HUES6 (cell line): Measurements from ENCODE around the gene MPZL3.

Source experiments
- H3K27ac ChIP-seq: 2 replicates; pipeline ENCODE4 v1.7.0; 2013; ENCODE audit warnings: low read depth, mild to moderate bottlenecking, low read length, inconsistent platforms
- H3K27me3 ChIP-seq: 2 replicates; pipeline ENCODE4 v1.6.1; 2013; ENCODE audit warnings: low read length; ENCODE audit not compliant: control insufficient read depth, insufficient read depth
- H3K36me3 ChIP-seq: 2 replicates; pipeline ENCODE4 v1.6.1; 2013; ENCODE audit warnings: low read length; ENCODE audit not compliant: control insufficient read depth, insufficient read depth
- H3K4me1 ChIP-seq: 2 replicates; pipeline ENCODE4 v1.6.1; 2013; ENCODE audit warnings: low read length; ENCODE audit not compliant: control insufficient read depth, insufficient read depth
- H3K4me3 ChIP-seq: 2 replicates; pipeline ENCODE4 v1.5.1; 2013; ENCODE audit warnings: low read depth, low read length
- H3K9ac ChIP-seq: one replicate; pipeline ENCODE4 v1.6.1; 2013; ENCODE audit warnings: mild to moderate bottlenecking, low read length
- H3K9me3 ChIP-seq: 2 replicates; pipeline ENCODE4 v1.6.1; 2013; ENCODE audit warnings: low read depth, low read length; ENCODE audit not compliant: control insufficient read depth, insufficient read depth

MPZL3 gene

GRCh38 chr11:118251858-118252652 lies at the start of gene MPZL3:
Gene MPZL3, minus strand, starts transcription at chr11:118252365. Its CDS starts 71 bp downstream, at chr11:118252294.
- Histone ChIP-seq H3K9ac (peak within 1 kb of the TSS; percentile 98), H3K9me3 (no peaks in the 10 kb centered on the region), H3K36me3 (no peaks in the 10 kb centered on the region), H3K27ac (peak within 1 kb of the TSS; percentile 98), H3K4me3 (peak within 1 kb of the TSS; percentile 95), H3K4me1 (no peaks in the 10 kb centered on the region), H3K27me3 (peaks cover 22% of the 10 kb centered on the region)

- H3K36me3 ChIP-seq: no peaks in the 10 kb centered on the region
- H3K27me3 ChIP-seq: peaks cover 5% of the 10 kb centered on the region; the same call in 1 of the 2 replicates
- no peaks in the 10 kb centered on the region for H3K9me3 ChIP-seq
- no peak overlapping the region for H3K9ac ChIP-seq
- H3K4me1 ChIP-seq: no peaks in the 10 kb centered on the region
- no peak overlapping the region for H3K4me3 ChIP-seq
- H3K27ac ChIP-seq: no peak overlapping the region
Measured at GRCh38 chr11:118301600-118302195, 49.5 kb upstream of the MPZL3 start.

- Histone ChIP-seq H3K9ac (no peak overlapping the region), H3K4me1 (no peaks in the 10 kb centered on the region), H3K27me3 (peaks cover 5% of the 10 kb centered on the region; the same call in 1 of the 2 replicates), H3K36me3 (no peaks in the 10 kb centered on the region), H3K4me3 (no peak overlapping the region), H3K9me3 (no peaks in the 10 kb centered on the region), H3K27ac (no peak overlapping the region)
Measured at GRCh38 chr11:118295815-118296454, 43.8 kb upstream of the MPZL3 start.

- Histone ChIP-seq H3K4me3 (no peak overlapping the region), H3K4me1 (no peaks in the 10 kb centered on the region), H3K27ac (no peak overlapping the region), H3K9ac (no peak overlapping the region), H3K27me3 (no peaks in the 10 kb centered on the region), H3K36me3 (no peaks in the 10 kb centered on the region), H3K9me3 (no peaks in the 10 kb centered on the region)
Measured at GRCh38 chr11:118295199-118295598, 43.0 kb upstream of the MPZL3 start.

- no peaks in the 10 kb centered on the region for H3K36me3 ChIP-seq
Measured at GRCh38 chr11:118294053-118294452, 41.9 kb upstream of the MPZL3 start.

GRCh38 chr11:118291477-118292135 lies 39.4 kb upstream of the MPZL3 start:
- Histone ChIP-seq H3K9ac (no peak overlapping the region), H3K4me3 (no peak overlapping the region), H3K36me3 (no peaks in the 10 kb centered on the region), H3K9me3 (no peaks in the 10 kb centered on the region), H3K27ac (no peak overlapping the region), H3K27me3 (no peaks in the 10 kb centered on the region), H3K4me1 (no peaks in the 10 kb centered on the region)

More at GRCh38 chr11:118294053-118294452, 41.9 kb upstream of the MPZL3 start:
- no peak overlapping the region for H3K9ac ChIP-seq
- no peaks in the 10 kb centered on the region for H3K9me3 ChIP-seq
- H3K4me1 ChIP-seq: no peaks in the 10 kb centered on the region
- no peak overlapping the region for H3K27ac ChIP-seq
- no peak overlapping the region for H3K4me3 ChIP-seq
- H3K27me3 ChIP-seq: no peaks in the 10 kb centered on the region

- H3K27me3 ChIP-seq: no peaks in the 10 kb centered on the region
- H3K36me3 ChIP-seq: no peaks in the 10 kb centered on the region
- H3K9me3 ChIP-seq: no peaks in the 10 kb centered on the region
- H3K4me1 ChIP-seq: no peaks in the 10 kb centered on the region
- no peak overlapping the region for H3K9ac ChIP-seq
- H3K27ac ChIP-seq: no peak overlapping the region
- no peak overlapping the region for H3K4me3 ChIP-seq
Measured at GRCh38 chr11:118290923-118291322, 38.8 kb upstream of the MPZL3 start.

- Histone ChIP-seq H3K27me3 (no peaks in the 10 kb centered on the region), H3K4me3 (no peak overlapping the region), H3K9me3 (no peaks in the 10 kb centered on the region), H3K4me1 (no peaks in the 10 kb centered on the region), H3K9ac (no peak overlapping the region), H3K36me3 (no peaks in the 10 kb centered on the region), H3K27ac (no peak overlapping the region)
Measured at GRCh38 chr11:118289401-118289800, 37.2 kb upstream of the MPZL3 start.

- Histone ChIP-seq H3K36me3 (no peaks in the 10 kb centered on the region), H3K9ac (no peak overlapping the region), H3K27me3 (no peaks in the 10 kb centered on the region), H3K9me3 (no peaks in the 10 kb centered on the region), H3K27ac (no peak overlapping the region), H3K4me3 (no peak overlapping the region), H3K4me1 (no peaks in the 10 kb centered on the region)
Measured at GRCh38 chr11:118287006-118287405, 34.8 kb upstream of the MPZL3 start.

GRCh38 chr11:118286545-118286944 lies 34.4 kb upstream of the MPZL3 start:
- H3K27ac ChIP-seq: no peak overlapping the region
- no peaks in the 10 kb centered on the region for H3K27me3 ChIP-seq
- H3K4me1 ChIP-seq: no peaks in the 10 kb centered on the region
- no peak overlapping the region for H3K9ac ChIP-seq
- no peak overlapping the region for H3K4me3 ChIP-seq
- H3K36me3 ChIP-seq: no peaks in the 10 kb centered on the region
- H3K9me3 ChIP-seq: no peaks in the 10 kb centered on the region
